ENCODE measurements around the gene EIF2B4. TPM values are rescaled to one million over a fixed set of nuclear protein-coding genes. Genes with fewer than 3 reads are reported as not detected.

EIF2B4 gene
- total and polyA plus RNA-seq, 11 donors, result 28.5 to 69.0 (median 38.2) TPM

GRCh38 chr2:27362678-27363420 lies 7.3 kb downstream of the EIF2B4 start:
- H3K36me3 ChIP-seq, result peaks cover 4 to 50% (median 47%) of the 10 kb centered on the region in 9 donors
- H3K27me3 ChIP-seq, result no peaks in the 10 kb centered on the region
- H3K9me3 ChIP-seq, result no peaks in the 10 kb centered on the region
- TF ChIP-seq CTCF (IDR thresholded peaks at IDR 0.05) (no peak), POLR2A (IDR thresholded peaks at IDR 0.05) (no peak)
- H3K4me3 ChIP-seq, result no peak overlapping the region
- H3K4me1 ChIP-seq, result peaks cover 0 to 7% (median 6%) of the 10 kb centered on the region in 12 donors
- ATAC-seq (no peak), DNase-seq (no peak)
- H3K27ac ChIP-seq, result no peak overlapping the region
- intact Hi-C loops (cut with DNase I), result no loop called here
- 85 to 91% (median 90%) methylated on average over 4 of the region's 4 CpGs for WGBS, 4 donors

- peak; percentile 95 to 97 (median 95) for DNase-seq
- intact Hi-C loops (cut with DNase I), result loop anchor here in 4 of 10 donors (1.0 to 5.0 kb wide), 6 partner anchors 14 to 52 kb away; partner anchors contain the start of genes MPV17 (in 4 of the 4), EIF2B4 (in 3 of the 4), SNX17 (in 3 of the 4) and PPM1G (in 1 of the 4)
- ATAC-seq, result peak; percentile 97 to 98 (median 98)
- Histone ChIP-seq H3K36me3 (no peaks in the 10 kb centered on the region), H3K4me3 (peak within 1 kb of the TSS; percentile 61 to 97 (median 84)), H3K27ac (peak within 1 kb of the TSS; percentile 66 to 98 (median 88)), H3K9me3 (no peaks in the 10 kb centered on the region), H3K27me3 (no peaks in the 10 kb centered on the region), H3K4me1 (peaks cover 4 to 57% (median 27%) of the 10 kb centered on the region in 12 donors)
- 0% methylated on average over 58 to 67 of the region's 67 CpGs for WGBS, 4 donors
- peak in 1 of 2 donors; percentile 44 for TF ChIP-seq POLR2A (IDR thresholded peaks at IDR 0.05)
- TF ChIP-seq CTCF (IDR thresholded peaks at IDR 0.05), result peak in 2 of 12 donors; percentile 10 to 21
Measured at GRCh38 chr2:27356382-27357181, 13.6 kb downstream of the EIF2B4 start, which contains the start of gene GTF3C2. Gene GTF3C2 (minus strand): TSS chr2:27356764. CDS start chr2:27343554, 13,210 bp downstream.

GRCh38 chr2:27356056-27356381 lies 14.1 kb downstream of the EIF2B4 start:
- WGBS, 4 donors, result 0 to 2% (median 0%) methylated on average over 10 to 12 of the region's 12 CpGs
- H3K27ac ChIP-seq, result peak overlapping the region; percentile 66 to 98 (median 88)
- no peak for TF ChIP-seq CTCF (IDR thresholded peaks at IDR 0.05)
- no peak for TF ChIP-seq POLR2A (IDR thresholded peaks at IDR 0.05)
- DNase-seq (peak in 4 of 5 donors; percentile 34 to 65 (median 40)), ATAC-seq (peak; percentile 12 to 19 (median 14))
- H3K4me3 ChIP-seq, result peak overlapping the region; percentile 61 to 97 (median 84)
- intact Hi-C loops (cut with DNase I), result loop anchor here in 4 of 10 donors (1.0 to 5.0 kb wide), 5 partner anchors 14 to 53 kb away; partner anchors contain the start of genes EIF2B4 (in 3 of the 4), MPV17 (in 3 of the 4), SNX17 (in 3 of the 4) and PPM1G (in 1 of the 4)
- no peaks in the 10 kb centered on the region for H3K36me3 ChIP-seq
- peaks cover 4 to 57% (median 27%) of the 10 kb centered on the region in 12 donors for H3K4me1 ChIP-seq
- no peaks in the 10 kb centered on the region for H3K9me3 ChIP-seq
- H3K27me3 ChIP-seq, result no peaks in the 10 kb centered on the region

DNA sequence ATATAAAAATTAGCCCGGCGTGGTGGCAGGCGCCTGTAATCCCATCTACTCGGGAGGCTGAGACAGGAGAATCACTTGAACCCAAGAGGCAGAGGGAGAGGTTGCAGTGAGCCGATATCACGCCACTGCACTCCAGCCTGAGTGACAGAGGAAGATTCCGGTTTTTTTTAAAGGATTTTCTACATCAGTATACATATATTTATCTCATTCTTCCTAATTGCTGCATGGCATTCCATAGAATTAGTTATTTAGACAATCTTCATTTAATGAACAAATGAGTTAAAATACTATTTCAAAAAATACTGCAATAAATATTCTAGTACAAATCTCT lies 15.6 kb downstream of the EIF2B4 start:
- Histone ChIP-seq H3K4me1 (peaks cover 4 to 57% (median 27%) of the 10 kb centered on the region in 12 donors), H3K36me3 (peaks cover 0 to 9% (median 0%) of the 10 kb centered on the region in 9 donors), H3K27me3 (no peaks in the 10 kb centered on the region), H3K4me3 (no peak overlapping the region), H3K27ac (no peak overlapping the region), H3K9me3 (no peaks in the 10 kb centered on the region)
- TF ChIP-seq POLR2A (IDR thresholded peaks at IDR 0.05), result no peak
- no peak for TF ChIP-seq CTCF (IDR thresholded peaks at IDR 0.05)
- intact Hi-C loops (cut with DNase I), result no loop called here
- DNase-seq, result no peak
- 93 to 95% (median 94%) methylated on average over 7 of the region's 7 CpGs for WGBS, 4 donors
- no peak for ATAC-seq

Measured in heart left ventricle (tissue), 16 donors.